Ramos (cell line): Measurements from ENCODE around the gene UACA.
"Not testable (repeated sequence)": the region's sequence is repeated elsewhere in the genome, so short reads cannot be mapped to it uniquely, and the experiment has no call there.

Experiments
- in situ Hi-C: fragments of 300-500 bp; cut with MboI; formaldehyde crosslinking; loops from one replicate; pipeline ENCODE4 v1.14.3; 2022; ENCODE audit warnings: low sequenced_read_pairs; ENCODE audit not compliant: unreplicated experiment

The UACA gene

GRCh38 chr15:70763120-70763949 is at the start of gene UACA:
Gene UACA, minus strand, starts transcription at chr15:70763558. Its CDS starts 151 bp downstream, at chr15:70763407.
- in situ Hi-C loops = no loop called here

GRCh38 chr15:70812827-70813364 is 49.5 kb upstream of the UACA start:
- in situ Hi-C loops = no loop called here

GRCh38 chr15:70810916-70811578 is 47.7 kb upstream of the UACA start:
- in situ Hi-C loops = no loop called here

GRCh38 chr15:70806992-70807712 is 43.8 kb upstream of the UACA start:
- in situ Hi-C loops = no loop called here

GRCh38 chr15:70804388-70804787 is 41.0 kb upstream of the UACA start:
- in situ Hi-C loops = not testable (repeated sequence)

- in situ Hi-C loops = no loop called here
These were observed 39.3 kb upstream of the UACA start for GRCh38 chr15:70802629-70803028.

- in situ Hi-C loops = no loop called here
These were observed 37.8 kb upstream of the UACA start for GRCh38 chr15:70801109-70801508.

GRCh38 chr15:70799667-70800450 is 36.5 kb upstream of the UACA start:
- in situ Hi-C loops = no loop called here

GRCh38 chr15:70797464-70797863 is 34.1 kb upstream of the UACA start:
- in situ Hi-C loops = no loop called here

- in situ Hi-C loops = no loop called here
These were observed 33.4 kb upstream of the UACA start for GRCh38 chr15:70796516-70797310.

- in situ Hi-C loops = no loop called here
These were observed 31.9 kb upstream of the UACA start for GRCh38 chr15:70795311-70795665.

GRCh38 chr15:70794596-70795310 is 31.4 kb upstream of the UACA start:
- in situ Hi-C loops = no loop called here

- in situ Hi-C loops = no loop called here
These were observed 30.3 kb upstream of the UACA start for GRCh38 chr15:70793694-70794093.

- in situ Hi-C loops = no loop called here
These were observed 28.8 kb upstream of the UACA start for GRCh38 chr15:70792171-70792573.

GRCh38 chr15:70791259-70791658 is 27.9 kb upstream of the UACA start:
- in situ Hi-C loops = no loop called here

- in situ Hi-C loops = no loop called here
These were observed 25.9 kb upstream of the UACA start for GRCh38 chr15:70789213-70789612.

- in situ Hi-C loops = no loop called here
These were observed 25.0 kb upstream of the UACA start for GRCh38 chr15:70788114-70789049.

GRCh38 chr15:70786996-70787395 is 23.6 kb upstream of the UACA start:
- in situ Hi-C loops = no loop called here
